Right cardiac atrium (tissue), 5 donors: ENCODE data around the gene AS3MT. TPM values are rescaled to one million over a fixed set of nuclear protein-coding genes. Genes with fewer than 3 reads are reported as not detected.
"Not testable (repeated sequence)": the region's sequence is repeated elsewhere in the genome, so short reads cannot be mapped to it uniquely, and the experiment has no call there.

Experiments
- ATAC-seq, 2 donors: fragments of 200-7000 bp; cut with Tn5 transposase; one replicate each; pipeline versions ENCODE4 v1.8.0 to v1.9.1; 2020; ENCODE audit warnings: moderate library complexity in 2 of 2, mild to moderate bottlenecking in 1 of 2
- DNase-seq, 3 donors: peaks; one replicate each; pipeline ENCODE4 v3.0.0-alpha.2; 2020
- H3K27ac ChIP-seq: one replicate; pipeline ENCODE4 v1.5.1; 2013; ENCODE audit warnings: mild to moderate bottlenecking, low read length, control low read depth, moderate library complexity
- H3K27me3 ChIP-seq: one replicate; pipeline ENCODE4 v1.6.1; 2013; ENCODE audit not compliant: control insufficient read depth, insufficient read depth
- H3K4me1 ChIP-seq: one replicate; pipeline ENCODE4 v1.6.1; 2013; ENCODE audit warnings: low read length; ENCODE audit not compliant: control insufficient read depth, insufficient read depth
- H3K4me3 ChIP-seq: one replicate; pipeline ENCODE4 v1.5.1; 2013; ENCODE audit warnings: low read length, control low read depth
- H3K9me3 ChIP-seq: one replicate; pipeline ENCODE4 v1.6.1; 2013; ENCODE audit warnings: low read length; ENCODE audit not compliant: control insufficient read depth
- WGBS: extraction: QIAGEN DNeasy Blood & Tissue Kit; methylation state at CpG from one replicate; pipeline ENCODE4 v1.1.7; 2013; 5-methylcytosine and 5-hydroxymethylcytosine counted together
- intact Hi-C, 4 donors: fragments of 100-400 bp; cut with DNase I; formaldehyde crosslinking; loops; one replicate each; pipeline versions ENCODE4 v1.11.0 to v1.14.0; 2022 to 2023
- polyA plus RNA-seq: library from polyadenylated mRNA; stranded (reverse); fragments of 200-250 nt; gene quantifications from one replicate; pipeline ENCODE4 v1.2.3, GENCODE V29; 2013
- total RNA-seq, 4 donors: library from RNA; stranded (reverse); fragmentation: NEBNext Ultra II Directional; extraction: Animal tissue kit (Norgen Biotek cat#: 25700); gene quantifications; one replicate each; pipeline ENCODE4 v1.2.1, GENCODE V29; 2021
- donor health status: healthy with polysubstance abuse.
- donor health status: DM: no; HTN: yes; CAD: no.
- donor health status: DM: no; HTN: no; CAD: no.
- donor health status: DM: no; HTN: yes; CAD: no; lungs with severe emphysema.
- donor health status: DM: yes; HTN: yes; CAD: no.

Gene AS3MT
- total and polyA plus RNA-seq, 5 donors = 10.0 to 35.2 (median 14.2) TPM

DNA sequence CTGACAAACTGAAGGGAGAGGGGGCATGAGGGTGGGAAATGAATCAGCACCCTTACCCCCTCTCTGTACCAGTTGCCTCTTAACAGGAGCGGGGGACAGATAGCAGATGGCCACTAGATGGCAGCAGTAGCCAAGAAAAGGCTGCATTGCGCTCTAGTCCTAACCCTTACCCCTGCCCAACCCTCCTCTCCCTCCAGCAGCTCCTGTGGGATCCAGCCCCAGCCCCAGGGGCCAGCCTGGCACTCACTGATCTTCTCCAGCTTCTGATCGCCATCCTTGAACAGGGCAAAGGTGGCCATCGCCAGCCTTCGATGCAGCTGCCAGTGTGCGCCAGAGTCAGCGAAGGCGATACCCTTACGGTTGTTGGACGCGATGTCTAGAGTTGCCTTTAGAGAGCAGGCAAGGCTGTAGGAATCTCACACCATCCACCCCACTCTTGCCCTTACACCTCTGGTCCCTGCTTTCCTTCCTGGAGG is 34.2 kb upstream of the AS3MT start:
- ATAC-seq = peak; percentile 91 to 92
- H3K9me3 ChIP-seq = no peaks in the 10 kb centered on the region
- peak; percentile 75 to 85 (median 83) for DNase-seq
- 64% methylated on average over 11 of the region's 11 CpGs for WGBS
- no peak overlapping the region for H3K4me3 ChIP-seq
- intact Hi-C loops = loop anchor here in 3 of 4 donors (2.0 to 10.0 kb wide), 6 partner anchors 66 to 420 kb away; partner anchors contain the start of gene RPEL1 (in 2 of the 3)
- no peaks in the 10 kb centered on the region for H3K27me3 ChIP-seq
- H3K4me1 ChIP-seq = no peaks in the 10 kb centered on the region
- H3K27ac ChIP-seq = no peak overlapping the region

DNA sequence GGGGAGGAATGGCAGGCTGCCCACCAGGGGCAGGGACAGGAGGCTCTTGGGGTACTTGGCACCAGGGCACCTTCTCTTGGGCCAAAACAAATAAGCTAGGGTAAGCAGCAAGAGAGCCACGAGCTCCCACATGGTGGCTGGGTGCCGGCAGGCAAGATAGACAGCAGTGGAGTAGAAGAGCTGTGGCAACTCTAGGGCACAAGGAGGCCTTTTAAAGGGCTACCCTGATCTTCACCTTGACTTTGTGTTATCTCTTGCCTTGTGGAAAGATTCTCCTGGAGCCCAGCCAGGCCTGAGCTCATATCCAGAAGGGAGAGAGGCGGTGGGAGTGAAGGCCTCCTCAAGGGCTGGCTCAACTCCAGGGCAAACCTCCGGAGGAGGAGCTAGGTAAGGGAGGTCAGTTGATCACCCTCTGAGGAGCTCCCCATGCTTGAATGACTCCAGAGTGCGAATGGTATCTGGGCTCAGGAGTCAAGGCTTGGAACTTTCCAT is 32.0 kb upstream of the AS3MT start, which contains the start of gene CYP17A1:
Gene CYP17A1 (minus strand): TSS at position 184 of the 492 bp plus-strand sequence. CDS start 52 bp downstream, at position 132.
- Histone ChIP-seq H3K4me1 (no peaks in the 10 kb centered on the region), H3K4me3 (no peak within 1 kb of the TSS), H3K9me3 (no peaks in the 10 kb centered on the region), H3K27me3 (no peaks in the 10 kb centered on the region), H3K27ac (no peak within 1 kb of the TSS)
- ATAC-seq (peak; percentile 41 to 61), DNase-seq (peak in 2 of 3 donors; percentile 50 to 70)
- intact Hi-C loops = loop anchor here in 3 of 4 donors (5.0 to 10.0 kb wide), 5 partner anchors 65 to 418 kb away; partner anchors contain the start of gene RPEL1 (in 2 of the 3)
- 44% methylated on average over 5 of the region's 5 CpGs for WGBS

DNA sequence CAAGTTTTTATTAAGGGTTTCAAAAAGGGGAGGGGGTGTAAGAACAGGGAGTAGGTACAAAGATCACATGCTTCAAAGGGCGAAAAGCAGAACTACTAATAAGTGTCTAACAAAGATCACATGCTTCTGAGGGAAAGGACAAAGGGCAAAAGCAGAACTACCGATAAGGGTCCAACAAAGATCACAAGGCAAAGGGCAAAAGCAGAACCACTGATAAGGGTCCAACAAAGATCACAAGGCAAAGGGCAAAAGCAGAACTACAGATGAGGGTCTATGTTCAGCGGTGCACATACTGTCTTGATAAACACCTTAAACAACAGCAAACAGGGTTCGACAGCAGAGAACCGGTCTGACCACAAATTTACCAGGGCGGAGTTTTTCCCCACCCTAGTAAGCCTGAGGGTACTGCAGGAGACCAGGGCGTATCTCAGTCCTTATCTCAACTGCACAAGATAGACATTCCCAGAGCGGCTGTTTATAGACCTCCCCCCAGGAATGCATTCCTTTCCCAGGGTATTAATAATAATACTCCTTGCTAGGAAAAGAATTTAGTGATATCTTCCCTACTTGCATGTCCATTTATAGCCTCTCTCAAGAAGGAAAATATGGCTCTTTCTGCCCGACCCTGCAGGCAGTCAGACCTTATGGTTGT is 30.9 kb upstream of the AS3MT start:
- not testable (repeated sequence) for H3K4me1 ChIP-seq, DNase-seq, H3K4me3 ChIP-seq, H3K27ac ChIP-seq, H3K27me3 ChIP-seq, H3K9me3 ChIP-seq, ATAC-seq
- WGBS = 85% methylated on average over 9 of the region's 9 CpGs
- intact Hi-C loops = loop anchor here in 3 of 4 donors (5.0 to 10.0 kb wide), 5 partner anchors 64 to 416 kb away; partner anchors contain the start of gene RPEL1 (in 2 of the 3)

DNA sequence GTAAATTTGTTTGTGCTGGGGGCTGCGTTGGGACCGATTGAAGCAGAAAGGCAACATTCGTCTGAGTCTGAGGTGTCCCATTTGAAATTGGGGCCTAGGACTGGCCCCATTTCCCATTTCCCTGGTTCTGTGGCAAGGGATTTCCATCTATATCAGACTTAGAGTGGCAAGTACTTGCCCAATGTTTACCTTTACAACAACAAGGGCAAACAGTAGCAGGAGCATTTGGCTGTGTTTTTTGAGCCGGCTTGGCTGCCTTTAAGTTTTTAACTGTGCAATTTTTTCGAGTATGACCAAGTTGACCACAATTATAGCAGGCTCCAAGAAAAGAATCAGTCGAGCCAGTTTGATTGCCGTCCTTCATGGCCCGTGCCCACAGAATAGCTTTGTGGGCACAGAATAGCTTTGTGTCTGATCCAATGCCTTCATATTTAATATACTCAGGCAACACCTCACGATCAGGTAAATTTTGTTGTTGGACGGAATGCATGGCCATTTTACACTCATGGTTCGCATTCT is 27.4 kb upstream of the AS3MT start:
- ATAC-seq = no peak

DNA sequence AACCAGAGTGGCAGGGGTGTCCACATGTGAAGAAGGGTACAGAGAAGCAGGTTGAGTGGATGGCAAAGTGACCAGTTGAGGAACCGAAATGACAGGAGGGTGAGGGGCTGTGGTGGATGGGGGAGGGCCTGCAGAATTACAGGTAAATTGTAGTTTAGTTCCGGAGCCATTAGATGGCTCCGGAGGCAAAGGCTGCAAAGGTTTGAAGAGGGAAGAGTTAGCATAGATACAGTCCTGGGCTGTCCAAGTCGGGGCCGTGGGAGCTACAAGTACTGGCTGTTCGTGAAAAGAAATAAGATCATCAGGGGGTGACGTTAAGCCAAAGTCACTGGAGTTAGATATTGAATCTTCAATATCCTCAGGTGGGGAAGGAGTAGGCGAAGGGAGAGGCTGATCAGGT is 26.1 kb upstream of the AS3MT start:
- H3K4me3 ChIP-seq, ATAC-seq, H3K27ac ChIP-seq, intact Hi-C loops, H3K9me3 ChIP-seq, DNase-seq, H3K27me3 ChIP-seq, H3K4me1 ChIP-seq: not testable (repeated sequence)
- WGBS = 56% methylated on average over 8 of the region's 8 CpGs

More for the DNA sequence above, 27.4 kb upstream of the AS3MT start:
- no peak for DNase-seq
- no peaks in the 10 kb centered on the region for H3K9me3 ChIP-seq
- H3K27me3 ChIP-seq = no peaks in the 10 kb centered on the region
- H3K4me3 ChIP-seq = no peak overlapping the region
- H3K4me1 ChIP-seq = no peaks in the 10 kb centered on the region
- intact Hi-C loops = no loop called here
- WGBS = 86% methylated on average over 11 of the region's 11 CpGs
- H3K27ac ChIP-seq = no peak overlapping the region

DNA sequence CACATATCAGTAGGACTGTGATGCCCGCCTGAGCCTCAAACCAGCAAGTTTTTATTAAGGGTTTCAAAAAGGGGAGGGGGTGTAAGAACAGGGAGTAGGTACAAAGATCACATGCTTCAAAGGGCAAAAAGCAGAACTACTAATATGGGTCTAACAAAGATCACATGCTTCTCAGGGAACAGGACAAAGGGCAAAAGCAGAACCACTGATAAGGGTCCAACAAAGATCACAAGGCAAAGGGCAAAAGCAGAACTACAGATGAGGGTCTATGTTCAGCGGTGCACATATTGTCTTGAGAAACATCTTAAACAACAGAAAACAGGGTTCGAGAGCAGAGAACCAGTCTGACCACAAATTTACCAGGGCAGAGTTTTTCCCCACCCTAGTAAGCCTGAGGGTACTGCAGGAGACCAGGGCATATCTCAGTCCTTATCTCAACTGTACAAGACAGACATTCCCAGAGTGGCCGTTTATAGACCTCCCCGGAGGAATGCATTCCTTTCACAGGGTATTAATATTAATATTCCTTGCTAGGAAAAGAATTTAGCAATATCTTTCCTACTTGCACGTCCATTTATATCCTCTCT is 25.0 kb upstream of the AS3MT start:
- DNase-seq, H3K9me3 ChIP-seq, H3K4me1 ChIP-seq, H3K27ac ChIP-seq, H3K4me3 ChIP-seq, ATAC-seq, H3K27me3 ChIP-seq, intact Hi-C loops: not testable (repeated sequence)
- WGBS = 80% methylated on average over 6 of the region's 6 CpGs

DNA sequence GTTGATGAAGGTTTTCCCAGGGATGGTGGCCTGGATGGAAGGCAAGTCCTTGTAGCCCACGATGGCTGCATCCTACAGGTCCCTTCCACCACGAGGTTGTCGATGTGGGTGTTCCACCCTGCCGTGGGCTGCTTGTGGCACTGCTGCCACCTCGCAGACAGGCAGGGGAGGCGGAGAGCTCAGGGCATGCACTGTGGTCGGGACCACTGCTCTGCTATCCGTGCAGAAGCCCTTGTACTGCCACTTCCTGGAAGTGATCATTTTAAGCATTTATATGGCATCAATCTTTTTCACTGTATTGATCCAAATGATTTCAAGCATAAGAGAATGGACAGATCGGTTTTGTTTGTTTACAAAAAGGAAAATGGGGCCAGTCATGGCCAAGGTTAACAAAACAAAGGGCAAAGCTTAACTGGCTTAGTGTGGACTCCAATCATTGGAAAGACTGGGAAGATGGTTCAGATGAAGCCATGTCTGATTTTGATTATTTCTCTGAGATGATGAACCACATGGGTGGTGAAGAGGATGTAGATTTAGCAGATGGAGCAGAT is 23.8 kb upstream of the AS3MT start:
- Histone ChIP-seq H3K27ac (no peak overlapping the region), H3K4me1 (no peaks in the 10 kb centered on the region), H3K4me3 (no peak overlapping the region), H3K27me3 (no peaks in the 10 kb centered on the region), H3K9me3 (no peaks in the 10 kb centered on the region)
- intact Hi-C loops = no loop called here
- no peak for ATAC-seq
- no peak for DNase-seq
- 84% methylated on average over 9 of the region's 9 CpGs for WGBS

DNA sequence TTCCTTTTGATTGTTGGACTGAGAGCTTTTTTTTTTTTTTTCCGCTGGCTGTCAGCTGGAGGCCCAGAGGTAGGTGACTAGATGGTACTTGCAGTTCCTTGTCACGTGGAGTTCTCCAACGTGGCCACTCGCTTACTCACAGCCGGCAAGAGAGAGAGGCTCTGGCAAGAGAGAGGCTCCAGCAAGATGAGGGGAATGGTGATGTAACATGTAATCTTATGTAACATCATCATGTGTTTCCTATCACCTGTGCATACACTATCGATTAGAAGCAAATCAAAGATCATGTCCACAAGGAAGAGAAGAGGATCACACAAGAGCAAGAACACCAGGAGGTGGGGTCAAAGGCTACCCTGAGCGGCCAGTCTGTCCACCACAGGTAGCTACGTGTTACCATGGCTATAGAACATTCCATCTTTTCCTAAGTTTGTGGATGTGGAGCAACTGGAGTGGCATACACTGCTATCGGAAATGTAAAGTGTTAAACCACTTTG is 19.2 kb upstream of the AS3MT start:
- Histone ChIP-seq H3K27ac (no peak overlapping the region), H3K4me3 (no peak overlapping the region), H3K4me1 (no peaks in the 10 kb centered on the region), H3K9me3 (no peaks in the 10 kb centered on the region), H3K27me3 (no peaks in the 10 kb centered on the region)
- DNase-seq (no peak), ATAC-seq (no peak)
- WGBS = 83% methylated on average over 9 of the region's 9 CpGs
- intact Hi-C loops = no loop called here

DNA sequence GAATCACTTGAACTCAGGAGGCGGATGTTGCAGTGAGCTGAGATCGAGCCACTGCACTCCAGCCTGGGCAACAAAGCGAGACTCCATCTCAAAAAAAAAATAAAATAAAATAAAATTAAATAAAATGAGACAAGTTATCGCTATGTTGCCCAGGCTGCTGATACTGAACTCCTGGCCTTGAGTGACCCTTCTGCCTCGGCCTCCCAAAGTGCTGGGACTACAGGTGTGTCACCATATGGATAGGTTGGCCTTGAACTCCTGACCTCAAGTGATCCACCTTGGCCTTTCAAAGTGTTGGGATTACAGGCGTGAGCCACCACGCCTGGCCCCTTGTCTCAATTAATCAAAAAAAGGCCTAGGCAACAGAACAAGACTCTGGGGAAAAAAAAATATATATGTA is 16.0 kb upstream of the AS3MT start:
- H3K4me1 ChIP-seq, H3K27me3 ChIP-seq, H3K27ac ChIP-seq, H3K4me3 ChIP-seq, H3K9me3 ChIP-seq, ATAC-seq, intact Hi-C loops, DNase-seq: not testable (repeated sequence)
- 97% methylated on average over 7 of the region's 7 CpGs for WGBS

DNA sequence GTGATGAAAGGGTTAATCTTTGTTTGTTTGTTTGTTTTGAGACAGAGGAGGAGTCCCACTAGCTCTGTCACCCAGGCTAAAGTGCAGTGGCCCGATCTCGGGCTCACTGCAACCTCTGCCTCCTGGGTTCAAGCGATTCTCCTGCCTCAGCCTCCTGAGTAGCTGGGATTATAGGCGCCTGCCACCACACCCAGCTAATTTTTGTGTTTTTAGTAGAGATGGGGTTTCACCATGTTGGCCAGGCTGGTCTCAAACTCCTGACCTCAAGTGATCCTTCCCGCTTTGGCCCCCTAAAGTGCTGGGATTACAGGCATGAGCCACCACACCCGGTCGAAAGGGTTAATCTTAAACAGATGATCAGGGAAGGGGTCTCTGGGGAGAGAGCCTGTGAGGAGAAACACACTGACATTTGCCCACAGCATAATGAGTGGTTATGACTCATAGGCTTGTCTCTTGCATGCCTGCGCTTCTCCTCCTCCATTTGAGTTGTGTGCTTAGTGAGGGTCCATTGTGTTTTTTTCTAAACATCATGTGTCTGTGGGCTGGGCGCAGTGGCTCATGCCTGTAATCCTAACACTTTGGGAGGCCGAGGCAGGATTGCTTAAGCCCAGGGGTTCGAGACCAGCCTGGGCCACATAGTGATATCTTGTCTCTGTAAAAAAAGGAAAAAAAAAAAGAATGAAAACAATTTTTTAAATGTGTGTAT is 13.4 kb upstream of the AS3MT start:
- intact Hi-C loops, ATAC-seq, H3K4me3 ChIP-seq, H3K27me3 ChIP-seq, H3K9me3 ChIP-seq, H3K4me1 ChIP-seq, DNase-seq, H3K27ac ChIP-seq: not testable (repeated sequence)
- WGBS = 66% methylated on average over 11 of the region's 11 CpGs
